Stimulated activated CD4-positive, alpha-beta T cell treated with anti-CD3 and anti-CD28 coated beads, Interleukin-1b, Interleukin-23, amount 100 ng/mL, for 4 hours (primary cell): ENCODE measurements around the gene BCL2L12.
"Not testable (repeated sequence)": the region's sequence is repeated elsewhere in the genome, so short reads cannot be mapped to it uniquely, and the experiment has no call there.

Experiments used
- DNase-seq, 2 donors: peaks; one replicate each; pipeline ENCODE4 v3.0.0-alpha.2; 2020; ENCODE audit warnings: low read depth in 2 of 2

The BCL2L12 gene

GRCh38 chr19:49665351-49666119, at the start of gene BCL2L12, which contains the start of gene IRF3:
Gene BCL2L12 (plus strand): TSS chr19:49665933. CDS start chr19:49666693, 760 bp downstream.
Gene IRF3 (minus strand): TSS chr19:49665857. CDS start chr19:49664838, 1,019 bp downstream.
- peak; percentile 99 to 100 for DNase-seq

DNA sequence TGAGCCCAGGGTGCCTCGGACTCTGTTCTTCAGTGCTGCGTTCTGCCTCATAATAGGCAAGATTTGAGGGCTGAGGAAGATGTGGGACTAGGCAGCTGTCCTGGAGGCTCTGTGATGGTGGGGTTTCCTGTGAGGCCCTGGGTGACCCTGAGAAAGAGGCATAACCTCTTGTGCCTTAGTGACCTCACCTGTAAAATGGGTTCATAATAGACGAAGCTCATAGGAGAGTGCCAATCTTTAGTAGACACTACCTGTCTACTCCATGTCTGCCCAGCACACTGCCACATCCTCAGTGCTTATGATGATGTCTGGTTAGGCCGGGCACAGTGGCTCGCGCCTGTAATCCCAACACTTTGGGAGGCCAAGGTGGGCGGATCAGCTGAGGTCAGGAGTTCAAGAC, 49.2 kb upstream of the BCL2L12 start:
- DNase-seq = no peak

DNA sequence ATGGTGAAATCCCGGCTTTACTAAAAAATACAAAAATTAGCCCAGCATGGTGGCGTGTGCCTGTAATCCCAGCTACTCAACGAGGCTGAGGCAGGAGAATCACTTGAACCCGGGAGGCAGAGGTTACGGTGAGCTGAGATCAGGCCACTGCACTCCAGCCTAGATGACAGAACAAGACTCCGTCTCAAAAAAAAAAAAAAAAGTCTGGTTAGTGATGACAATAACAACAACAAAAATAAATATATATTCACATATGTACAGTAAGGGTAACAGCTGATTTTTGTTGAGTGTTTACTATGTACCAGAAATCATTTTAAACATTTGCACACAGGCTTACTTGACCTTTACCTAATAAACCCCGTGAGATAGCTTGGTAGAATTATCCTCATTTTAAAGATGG, 48.8 kb upstream of the BCL2L12 start:
- no peak for DNase-seq

GRCh38 chr19:49617860-49618259, 47.9 kb upstream of the BCL2L12 start:
- not testable (repeated sequence) for DNase-seq

GRCh38 chr19:49624967-49625910, 40.5 kb upstream of the BCL2L12 start:
- no peak for DNase-seq

DNA sequence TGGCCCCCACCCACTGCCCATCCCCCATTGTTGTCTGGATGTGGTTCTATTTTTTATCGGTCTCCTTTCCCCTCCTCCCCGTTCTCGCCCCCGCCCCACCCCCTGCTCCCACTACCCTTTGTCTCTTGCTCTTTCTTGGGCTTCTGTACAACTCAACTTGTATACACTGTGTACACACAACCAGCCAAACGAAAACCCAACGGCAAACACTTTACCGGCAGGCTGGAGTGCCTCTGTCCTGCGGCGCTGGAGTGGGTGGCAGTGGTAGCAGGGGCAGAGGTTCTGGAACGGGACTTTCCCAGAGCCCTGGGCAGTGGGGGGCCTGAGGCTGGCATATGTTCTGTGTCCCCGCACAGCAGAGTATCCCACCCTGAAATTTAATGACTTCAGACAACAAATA, 39.5 kb upstream of the BCL2L12 start:
- no peak for DNase-seq

GRCh38 chr19:49629659-49630058, 36.1 kb upstream of the BCL2L12 start:
- no peak for DNase-seq

DNA sequence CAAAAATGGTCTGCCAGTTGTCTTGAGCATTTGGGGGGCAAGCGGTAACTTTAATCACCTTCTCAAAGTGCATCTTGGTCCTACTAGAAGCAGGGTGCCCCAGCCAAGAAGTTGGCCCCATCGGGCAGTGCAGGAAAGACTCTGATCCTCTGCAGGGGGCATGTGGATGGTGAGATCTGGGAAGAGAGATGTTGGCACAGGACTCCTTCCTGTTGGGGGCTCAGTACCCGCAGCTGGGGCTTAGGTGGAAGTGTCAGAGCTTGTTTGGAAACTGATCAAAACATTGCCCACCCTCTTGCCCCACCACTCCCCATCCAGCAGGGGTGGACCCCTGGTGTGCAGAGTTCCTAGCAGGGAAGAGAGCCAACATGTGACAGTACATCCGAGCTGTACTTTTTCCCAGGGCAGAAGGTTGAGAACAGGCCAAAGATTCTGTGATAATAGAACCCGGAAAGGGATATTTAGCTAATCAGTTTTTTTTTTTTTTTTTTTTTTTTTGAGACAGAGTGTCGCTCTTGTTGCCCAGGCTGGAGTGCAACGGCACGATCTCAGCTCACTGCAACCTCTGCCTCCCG, 34.6 kb upstream of the BCL2L12 start:
- no peak for DNase-seq

DNA sequence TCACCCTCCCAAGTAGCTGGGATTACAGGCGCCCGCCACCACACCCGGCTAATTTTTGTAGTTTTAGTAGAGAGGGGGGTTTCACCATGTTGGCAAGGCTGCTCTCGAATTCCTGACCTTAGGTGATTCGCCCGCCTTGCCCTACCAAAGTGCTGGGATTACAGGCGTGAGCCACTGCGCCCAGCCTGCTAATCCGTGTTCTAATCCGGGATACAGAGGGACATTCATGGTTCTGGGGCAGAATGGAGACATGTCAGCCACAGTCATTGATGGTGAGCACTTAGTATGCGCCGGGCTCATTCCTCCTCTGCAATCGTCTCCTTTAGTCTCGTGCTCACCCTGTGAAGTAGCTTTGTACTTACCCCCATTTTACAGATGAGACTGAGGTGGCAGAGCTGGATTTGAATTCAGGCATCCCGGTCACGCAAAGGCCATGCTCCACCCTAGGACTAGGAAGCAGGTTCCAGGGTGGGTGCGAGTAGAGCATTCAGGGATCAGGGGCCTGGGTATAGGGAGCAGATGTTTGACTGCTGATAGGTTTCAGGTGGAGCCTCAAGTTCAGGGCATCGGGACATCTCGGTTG, 34.0 kb upstream of the BCL2L12 start:
- DNase-seq = no peak

DNA sequence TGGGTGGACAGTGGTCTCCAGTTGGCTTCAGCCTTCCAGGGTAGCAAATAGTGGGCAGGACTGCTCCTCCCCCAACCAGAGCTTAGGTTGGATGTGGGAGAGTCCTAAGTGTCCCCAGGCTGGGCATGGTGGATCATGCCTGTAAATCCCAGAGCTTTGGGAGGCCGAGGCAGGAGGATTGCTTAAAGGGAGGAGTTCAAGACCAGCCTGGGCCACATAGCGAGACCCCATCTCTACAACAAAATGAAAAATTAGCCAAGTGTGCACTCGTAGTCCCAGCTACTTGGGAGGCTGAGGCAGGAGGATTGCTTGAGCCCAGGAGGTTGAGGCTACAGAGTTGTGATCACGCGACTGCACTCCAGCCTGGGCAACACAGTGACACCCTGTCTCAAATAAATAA, 33.2 kb upstream of the BCL2L12 start:
- DNase-seq = no peak

DNA sequence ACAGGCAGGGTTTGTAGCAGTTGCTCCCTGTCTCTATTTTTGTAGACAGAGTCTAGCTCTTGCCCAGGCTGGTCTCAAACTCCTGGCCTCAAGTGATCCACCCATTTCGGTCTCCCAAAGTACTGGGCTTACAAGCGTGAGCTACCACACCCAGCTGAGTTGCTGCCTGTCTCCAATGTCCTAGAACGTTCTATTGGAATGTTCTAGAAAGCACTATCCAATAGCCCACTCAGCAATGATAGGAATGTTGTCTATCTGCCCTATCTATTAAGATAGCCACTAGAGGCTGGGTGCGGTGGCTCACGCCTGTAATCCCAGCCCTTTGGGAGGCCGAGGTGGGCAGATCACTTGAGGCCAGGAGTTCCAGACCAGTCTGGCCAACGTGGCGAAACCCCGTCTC, 32.5 kb upstream of the BCL2L12 start:
- DNase-seq = not testable (repeated sequence)

GRCh38 chr19:49635530-49636232, 30.1 kb upstream of the BCL2L12 start:
- no peak for DNase-seq

GRCh38 chr19:49636233-49636932, 29.4 kb upstream of the BCL2L12 start:
- no peak for DNase-seq

GRCh38 chr19:49637821-49638738, 27.7 kb upstream of the BCL2L12 start:
- no peak for DNase-seq

DNA sequence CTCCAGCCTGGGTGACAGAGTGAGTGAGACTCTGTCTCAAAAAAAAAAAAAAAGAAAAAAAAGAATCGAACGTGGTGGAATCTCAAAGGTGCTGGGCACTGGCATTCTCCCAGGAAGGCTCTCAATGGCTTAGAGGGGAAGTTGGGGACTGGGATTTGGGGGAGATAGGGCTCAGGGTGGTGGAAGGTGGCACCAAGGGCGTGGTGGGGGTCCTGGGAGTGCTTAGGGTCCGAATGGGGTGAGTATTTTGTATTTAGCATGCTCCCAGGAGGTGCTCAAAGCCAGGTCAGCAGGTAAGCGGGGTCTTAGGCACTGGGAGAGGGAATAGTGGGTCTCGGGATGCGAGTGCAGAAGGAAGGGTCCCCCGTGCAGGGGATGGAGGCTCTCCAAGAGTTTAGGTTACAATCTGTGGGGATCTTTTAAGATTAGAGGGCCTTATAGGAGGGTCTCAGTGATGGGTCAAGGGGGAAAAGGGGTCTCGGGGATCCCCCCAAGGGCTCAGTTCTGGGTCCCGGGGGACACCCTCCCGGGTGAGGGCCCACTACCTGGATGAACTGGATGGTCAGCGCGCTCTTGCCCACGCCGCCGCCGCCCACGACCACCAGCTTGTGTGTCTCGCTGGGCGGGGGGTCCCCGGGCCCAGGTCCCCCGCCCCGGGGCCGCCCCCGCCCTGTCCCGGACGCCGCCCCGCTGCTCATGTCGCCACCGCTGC, 26.2 kb upstream of the BCL2L12 start:
- DNase-seq = no peak

GRCh38 chr19:49640113-49640898, 25.4 kb upstream of the BCL2L12 start, which contains the start of gene RRAS:
Gene RRAS (minus strand): TSS chr19:49640143. CDS start chr19:49640098, 45 bp downstream.
- DNase-seq = peak; percentile 99 to 100

GRCh38 chr19:49641688-49642491, 23.8 kb upstream of the BCL2L12 start, which contains the start of gene SCAF1:
Gene SCAF1 (plus strand): TSS chr19:49642209. CDS start chr19:49645027, 2,818 bp downstream.
- DNase-seq = peak; percentile 97
